Ectodermal cell (in vitro differentiated cells): ENCODE measurements around the gene SLC5A12.

Source experiments
- H3K27ac ChIP-seq: 2 replicates; pipeline ENCODE4 v1.7.0; 2013; ENCODE audit warnings: mild to moderate bottlenecking, low read depth, low read length; ENCODE audit not compliant: insufficient read depth, poor library complexity, severe bottlenecking
- H3K27me3 ChIP-seq: 2 replicates; pipeline ENCODE4 v1.7.0; 2013; ENCODE audit warnings: mild to moderate bottlenecking, low read length; ENCODE audit not compliant: insufficient read depth, control insufficient read depth, poor library complexity, severe bottlenecking
- H3K36me3 ChIP-seq: one replicate; pipeline ENCODE4 v1.7.0; 2013; ENCODE audit warnings: low read length; ENCODE audit not compliant: control insufficient read depth, insufficient read depth
- H3K4me1 ChIP-seq: one replicate; pipeline ENCODE4 v1.7.0; 2013; ENCODE audit warnings: low read length; ENCODE audit not compliant: control insufficient read depth, insufficient read depth
- H3K4me3 ChIP-seq: 2 replicates; pipeline ENCODE4 v1.7.0; 2013; ENCODE audit warnings: low read depth, low read length, control low read depth; ENCODE audit not compliant: insufficient read depth
- H3K9me3 ChIP-seq: 2 replicates; pipeline ENCODE4 v1.7.0; 2013; ENCODE audit warnings: mild to moderate bottlenecking, low read length, moderate library complexity; ENCODE audit not compliant: control insufficient read depth
- WGBS, 2 experiments: methylation state at CpG; one replicate each; pipeline ENCODE4 v1.1.7; 2013; ENCODE audit warnings: missing lambda C conversion rate in 2 of 2; 5-methylcytosine and 5-hydroxymethylcytosine counted together

The SLC5A12 gene

GRCh38 chr11:26726960-26727359 is 5.1 kb upstream of the SLC5A12 start:
- 90 to 91% methylated on average over 2 to 3 of the region's 3 CpGs for WGBS, 2 experiments
- Histone ChIP-seq H3K4me3 (no peak overlapping the region), H3K9me3 (no peaks in the 10 kb centered on the region), H3K27ac (no peak overlapping the region), H3K4me1 (no peaks in the 10 kb centered on the region), H3K27me3 (no peaks in the 10 kb centered on the region), H3K36me3 (no peaks in the 10 kb centered on the region)

- Histone ChIP-seq H3K4me3 (no peak overlapping the region), H3K4me1 (no peaks in the 10 kb centered on the region), H3K9me3 (no peaks in the 10 kb centered on the region), H3K27me3 (no peaks in the 10 kb centered on the region), H3K27ac (no peak overlapping the region), H3K36me3 (no peaks in the 10 kb centered on the region)
- 87 to 89% methylated on average over 1 of the region's 2 CpGs for WGBS, 2 experiments
Observed at GRCh38 chr11:26719998-26720397, 1.9 kb downstream of the SLC5A12 start.

- Histone ChIP-seq H3K4me3 (no peak overlapping the region), H3K36me3 (no peaks in the 10 kb centered on the region), H3K4me1 (no peaks in the 10 kb centered on the region), H3K27me3 (no peaks in the 10 kb centered on the region), H3K9me3 (no peaks in the 10 kb centered on the region), H3K27ac (no peak overlapping the region)
- WGBS, 2 experiments: 90 to 91% methylated on average over 2 of the region's 2 CpGs
Observed at GRCh38 chr11:26719289-26719973, 2.4 kb downstream of the SLC5A12 start.

GRCh38 chr11:26717771-26718170 is 4.1 kb downstream of the SLC5A12 start:
- H3K9me3 ChIP-seq: no peaks in the 10 kb centered on the region
- no peak overlapping the region for H3K27ac ChIP-seq
- H3K27me3 ChIP-seq: no peaks in the 10 kb centered on the region
- H3K36me3 ChIP-seq: no peaks in the 10 kb centered on the region
- no peak overlapping the region for H3K4me3 ChIP-seq
- H3K4me1 ChIP-seq: no peaks in the 10 kb centered on the region

- no peaks in the 10 kb centered on the region for H3K9me3 ChIP-seq
- H3K36me3 ChIP-seq: no peaks in the 10 kb centered on the region
- WGBS, 2 experiments: 91 to 96% methylated on average over 1 of the region's 1 CpG
- H3K27ac ChIP-seq: no peak overlapping the region
- H3K4me1 ChIP-seq: no peaks in the 10 kb centered on the region
- no peak overlapping the region for H3K4me3 ChIP-seq
- H3K27me3 ChIP-seq: no peaks in the 10 kb centered on the region
Observed at GRCh38 chr11:26715133-26715532, 6.7 kb downstream of the SLC5A12 start.

DNA sequence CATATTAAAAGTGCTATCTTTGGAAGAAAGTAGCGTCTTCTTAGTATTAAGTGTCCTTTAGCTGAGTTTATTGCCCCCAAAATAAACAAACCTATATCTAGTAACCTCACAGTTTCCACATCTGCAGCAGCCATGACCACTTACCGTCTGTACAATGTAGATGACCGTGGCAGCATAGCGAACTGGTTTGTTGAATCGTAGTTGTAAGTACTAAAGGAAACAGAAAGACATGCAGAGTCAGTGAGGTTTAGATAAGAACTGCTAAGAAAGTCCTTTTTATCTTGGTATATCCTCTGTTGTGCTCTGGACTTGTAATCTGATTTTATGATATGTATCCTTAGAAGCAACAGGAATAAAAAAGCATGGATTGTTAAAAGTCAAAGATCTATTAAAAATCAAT is 9.4 kb downstream of the SLC5A12 start:
- no peaks in the 10 kb centered on the region for H3K36me3 ChIP-seq
- no peaks in the 10 kb centered on the region for H3K9me3 ChIP-seq
- no peaks in the 10 kb centered on the region for H3K27me3 ChIP-seq
- no peaks in the 10 kb centered on the region for H3K4me1 ChIP-seq
- H3K4me3 ChIP-seq: no peak overlapping the region
- WGBS, 2 experiments: 66 to 76% methylated on average over 4 to 5 of the region's 5 CpGs
- no peak overlapping the region for H3K27ac ChIP-seq

GRCh38 chr11:26710489-26710888 is 11.4 kb downstream of the SLC5A12 start:
- Histone ChIP-seq H3K27ac (no peak overlapping the region), H3K4me1 (no peaks in the 10 kb centered on the region), H3K27me3 (no peaks in the 10 kb centered on the region), H3K9me3 (no peaks in the 10 kb centered on the region), H3K36me3 (no peaks in the 10 kb centered on the region), H3K4me3 (no peak overlapping the region)
- WGBS, 2 experiments: 82 to 100% methylated on average over 1 of the region's 2 CpGs

- H3K27me3 ChIP-seq: no peaks in the 10 kb centered on the region
- no peaks in the 10 kb centered on the region for H3K36me3 ChIP-seq
- WGBS, 2 experiments: 95% methylated on average over 2 of the region's 2 CpGs; no CpG with 5 or more reads in 1 of the 2 experiments
- H3K4me3 ChIP-seq: no peak overlapping the region
- peaks cover 5% of the 10 kb centered on the region for H3K4me1 ChIP-seq
- H3K9me3 ChIP-seq: no peaks in the 10 kb centered on the region
- H3K27ac ChIP-seq: no peak overlapping the region
Observed at GRCh38 chr11:26708736-26709456, 13.0 kb downstream of the SLC5A12 start.

DNA sequence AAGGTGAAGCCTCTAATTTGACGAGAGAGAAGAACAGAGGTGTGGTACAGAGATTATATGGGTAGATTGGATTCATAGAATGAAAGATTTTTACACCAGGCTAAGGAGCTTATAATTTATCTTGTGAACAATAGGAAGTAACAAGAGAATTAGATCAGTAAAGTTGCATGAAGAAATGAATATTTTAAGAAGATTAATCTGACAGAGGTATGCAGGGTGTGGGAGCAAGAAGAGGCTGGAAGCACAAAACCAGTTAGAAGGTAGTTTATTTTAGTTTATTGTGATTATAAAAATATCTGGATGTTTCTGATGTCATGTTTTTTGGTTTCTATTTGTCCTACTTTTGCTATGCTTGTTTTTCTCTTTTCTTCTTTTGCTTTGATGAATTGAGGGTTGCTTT is 15.7 kb downstream of the SLC5A12 start:
- 90 to 93% methylated on average over 1 of the region's 1 CpG for WGBS, 2 experiments
- Histone ChIP-seq H3K27me3 (no peaks in the 10 kb centered on the region), H3K4me3 (no peak overlapping the region), H3K4me1 (peaks cover 7% of the 10 kb centered on the region), H3K27ac (no peak overlapping the region), H3K36me3 (no peaks in the 10 kb centered on the region), H3K9me3 (no peaks in the 10 kb centered on the region)

DNA sequence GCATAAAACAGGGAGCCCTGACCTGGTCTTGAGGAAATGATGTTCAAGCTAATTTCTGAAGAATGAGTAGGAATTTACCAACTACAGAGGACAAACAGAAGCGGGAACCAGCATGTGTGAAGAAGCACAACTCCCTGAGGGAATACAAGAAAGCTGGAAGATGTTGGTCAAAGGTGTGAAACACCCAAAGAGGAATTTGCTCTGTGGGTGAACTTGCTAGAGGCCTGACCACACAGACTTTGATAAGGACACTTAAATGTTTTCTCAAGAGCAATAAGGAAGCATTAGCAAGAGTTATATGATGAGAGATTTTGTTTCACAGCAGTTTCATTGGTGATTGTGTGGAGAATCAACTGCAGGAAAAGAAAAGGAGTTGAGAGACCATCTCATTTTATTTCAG is 17.6 kb downstream of the SLC5A12 start:
- peaks cover 11% of the 10 kb centered on the region for H3K4me1 ChIP-seq
- no peaks in the 10 kb centered on the region for H3K27me3 ChIP-seq
- H3K9me3 ChIP-seq: no peaks in the 10 kb centered on the region
- H3K36me3 ChIP-seq: no peaks in the 10 kb centered on the region
- H3K4me3 ChIP-seq: no peak overlapping the region
- no peak overlapping the region for H3K27ac ChIP-seq
- WGBS, 2 experiments: 89 to 100% methylated on average over 1 of the region's 1 CpG
